Liver (tissue), 9 donors: ENCODE measurements around the gene DPYD. TPM values are rescaled to one million over a fixed set of nuclear protein-coding genes. Genes with fewer than 3 reads are reported as not detected.

Experiments used
- DNase-seq: peaks from one replicate; pipeline ENCODE4 v3.0.0-alpha.2; 2017; ENCODE audit warnings: low spot score
- H3K27ac ChIP-seq, 2 donors: one replicate each; pipeline ENCODE4 v1.7.0; 2013; ENCODE audit warnings: inconsistent platforms in 2 of 2, low read length in 2 of 2, control low read depth in 1 of 2, low read depth in 1 of 2, mild to moderate bottlenecking in 1 of 2
- H3K27me3 ChIP-seq, 4 donors: one replicate each; pipeline versions ENCODE4 v1.6.1 to v1.7.0; 2013; ENCODE audit warnings: low read length in 3 of 4, inconsistent platforms in 1 of 4, mild to moderate bottlenecking in 1 of 4, moderate library complexity in 1 of 4; ENCODE audit not compliant: control insufficient read depth in 4 of 4, insufficient read depth in 4 of 4
- H3K36me3 ChIP-seq, 4 donors: one replicate each; pipeline versions ENCODE4 v1.6.1 to v1.7.0; 2013; ENCODE audit warnings: low read length in 3 of 4, mild to moderate bottlenecking in 3 of 4, low read depth in 1 of 4, moderate library complexity in 1 of 4; ENCODE audit not compliant: control insufficient read depth in 4 of 4, insufficient read depth in 3 of 4
- H3K4me1 ChIP-seq, 4 donors: one replicate each; pipeline versions ENCODE4 v1.6.1 to v1.7.0; 2013; ENCODE audit warnings: low read length in 3 of 4, mild to moderate bottlenecking in 3 of 4, moderate library complexity in 1 of 4; ENCODE audit not compliant: control insufficient read depth in 4 of 4, insufficient read depth in 4 of 4
- H3K4me3 ChIP-seq, 3 donors: one replicate each; pipeline versions ENCODE4 v1.6.1 to v1.7.0; 2013; ENCODE audit warnings: low read length in 3 of 3, control low read depth in 1 of 3, low read depth in 1 of 3, mild to moderate bottlenecking in 1 of 3
- H3K9ac ChIP-seq, 2 donors: one replicate each; pipeline ENCODE4 v1.7.0; 2013; ENCODE audit warnings: low read length in 2 of 2, mild to moderate bottlenecking in 2 of 2, moderate library complexity in 2 of 2, control low read depth in 1 of 2, low read depth in 1 of 2
- H3K9me3 ChIP-seq, 4 donors: one replicate each; pipeline versions ENCODE4 v1.6.1 to v1.7.0; 2013; ENCODE audit warnings: low read length in 3 of 4; ENCODE audit not compliant: control insufficient read depth in 4 of 4
- EGR1 ChIP-seq, 2 donors: IDR thresholded peaks; 2 replicates each; pipeline ENCODE4 v1.6.1; 2016 to 2018; ENCODE audit warnings: antibody characterized with exemption in 2 of 2, low read depth in 2 of 2
- FOXA1 ChIP-seq: IDR thresholded peaks from 2 replicates; pipeline ENCODE4 v1.6.1; 2016; ENCODE audit warnings: antibody characterized with exemption
- FOXA2 ChIP-seq: IDR thresholded peaks from 2 replicates; pipeline ENCODE4 v1.6.1; 2016; ENCODE audit warnings: antibody characterized with exemption
- GABPA ChIP-seq, 2 donors: IDR thresholded peaks in 1 of 2; conservative IDR thresholded peaks in 1 of 2; 2 replicates each; pipeline ENCODE4 v1.6.1; 2016; ENCODE audit warnings: antibody characterized with exemption in 2 of 2, mild to moderate bottlenecking in 1 of 2, moderate library complexity in 1 of 2
- HNF4A ChIP-seq, 2 donors: conservative IDR thresholded peaks; 2 replicates each; pipeline ENCODE4 v1.6.1; 2016; ENCODE audit warnings: antibody characterized with exemption in 2 of 2, mild to moderate bottlenecking in 2 of 2
- HNF4G ChIP-seq: IDR thresholded peaks from 2 replicates; pipeline ENCODE4 v1.6.1; 2016; ENCODE audit warnings: antibody characterized with exemption
- JUND ChIP-seq, 2 donors: IDR thresholded peaks; 2 replicates each; pipeline ENCODE4 v1.6.1; 2016; ENCODE audit warnings: antibody characterized with exemption in 2 of 2
- NR2F2 ChIP-seq: IDR thresholded peaks from 2 replicates; pipeline ENCODE4 v1.6.1; 2016; ENCODE audit warnings: antibody characterized with exemption
- RAD21 ChIP-seq, 2 donors: IDR thresholded peaks; 2 replicates each; pipeline ENCODE4 v1.6.1; 2016; ENCODE audit warnings: antibody characterized with exemption in 2 of 2, mild to moderate bottlenecking in 2 of 2
- RXRA ChIP-seq, 2 donors: IDR thresholded peaks; 2 replicates each; pipeline ENCODE4 v1.6.1; 2017 to 2018; ENCODE audit warnings: antibody characterized with exemption in 2 of 2, mild to moderate bottlenecking in 1 of 2
- SP1 ChIP-seq: IDR thresholded peaks from 2 replicates; pipeline ENCODE4 v1.6.1; 2018; ENCODE audit warnings: antibody characterized with exemption, mild to moderate bottlenecking
- TAF1 ChIP-seq: conservative IDR thresholded peaks from 2 replicates; pipeline ENCODE4 v1.6.1; 2016; ENCODE audit warnings: antibody characterized with exemption, mild to moderate bottlenecking
- YY1 ChIP-seq: IDR thresholded peaks from 2 replicates; pipeline ENCODE4 v1.6.1; 2016; ENCODE audit warnings: antibody characterized with exemption, mild to moderate bottlenecking
- WGBS: extraction: QIAGEN DNeasy Blood & Tissue Kit; methylation state at CpG from one replicate; pipeline ENCODE4 v1.1.7; 2013; 5-methylcytosine and 5-hydroxymethylcytosine counted together
- polyA plus RNA-seq, 2 donors: library from polyadenylated mRNA; stranded (reverse) in 1 of 2; unstranded in 1 of 2; fragments of 200-250 nt in 1 of 2; fragments of >200 nt in 1 of 2; fragmentation: Nextera tagmentation in 1 of 2; extraction: Ambion mirVana in 1 of 2; gene quantifications; one replicate each; pipeline versions ENCODE4 v1.2.1 to v1.2.3, GENCODE V29; 2013 to 2015
- total RNA-seq, 2 donors: library from RNA; depleted of rRNA; stranded (reverse); fragments of >200 nt; gene quantifications; one replicate each; pipeline ENCODE4 v1.2.3, GENCODE V29; 2014
- TF ChIP-seq, protein P1 (sequence below): IDR thresholded peaks from 2 replicates; pipeline ENCODE4 v1.6.1; 2016; ENCODE audit warnings: antibody characterized with exemption
- TF ChIP-seq, protein P2 (sequence below): fragments of 150-350 bp; IDR thresholded peaks from 2 replicates; pipeline ENCODE4 v1.5.1; 2017; ENCODE audit warnings: improper control_type of control experiment, low read depth, low read length; ENCODE audit not compliant: missing input control
- TF ChIP-seq, protein P3 (sequence below): IDR thresholded peaks from 2 replicates; pipeline ENCODE4 v1.6.1; 2016; ENCODE audit warnings: antibody characterized with exemption
- TF ChIP-seq, protein P4 (sequence below): IDR thresholded peaks from 2 replicates; pipeline ENCODE4 v1.6.1; 2016; ENCODE audit warnings: antibody characterized with exemption, mild to moderate bottlenecking
- TF ChIP-seq, protein P5 (sequence below): IDR thresholded peaks from 2 replicates; pipeline ENCODE4 v1.6.1; 2016; ENCODE audit warnings: antibody characterized with exemption
- donor health status: healthy.
- donor health status: healthy.
- donor health status: healthy.
- donor health status: healthy.
- donor health status: healthy.

DPYD gene
- total and polyA plus RNA-seq, 4 donors = 16.2 to 142 (median 47.0) TPM

DNA sequence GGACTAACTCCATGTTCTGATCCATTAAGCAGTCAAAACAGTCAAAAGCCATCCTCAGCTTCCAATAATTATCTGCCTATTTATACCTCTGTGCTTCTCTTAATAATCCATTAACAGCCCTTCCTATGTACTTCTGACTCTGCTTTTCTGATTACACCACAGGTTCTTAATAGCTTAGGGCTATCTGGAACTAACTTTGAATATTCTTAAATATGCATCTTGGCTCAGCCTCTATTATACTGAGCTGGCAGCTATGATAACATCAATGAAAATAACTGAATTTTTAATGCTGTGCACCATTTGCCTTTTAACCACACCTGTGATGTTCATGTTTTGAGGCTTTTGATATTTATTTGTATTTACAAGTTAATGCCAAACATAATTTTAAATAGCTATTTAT lies 175.9 kb downstream of the DPYD start:
- H3K27ac ChIP-seq = no peak overlapping the region
- no peaks in the 10 kb centered on the region for H3K4me1 ChIP-seq
- H3K9ac ChIP-seq = no peak overlapping the region
- H3K36me3 ChIP-seq = peaks cover 0 to 3% (median 0%) of the 10 kb centered on the region in 4 donors
- H3K4me3 ChIP-seq = no peak overlapping the region
- DNase-seq = no peak
- H3K9me3 ChIP-seq = no peaks in the 10 kb centered on the region
- no peaks in the 10 kb centered on the region for H3K27me3 ChIP-seq
- no peak for TF ChIP-seq TAF1
- TF ChIP-seq HNF4A (conservative IDR thresholded peaks at IDR 0.05) = no peak

DNA sequence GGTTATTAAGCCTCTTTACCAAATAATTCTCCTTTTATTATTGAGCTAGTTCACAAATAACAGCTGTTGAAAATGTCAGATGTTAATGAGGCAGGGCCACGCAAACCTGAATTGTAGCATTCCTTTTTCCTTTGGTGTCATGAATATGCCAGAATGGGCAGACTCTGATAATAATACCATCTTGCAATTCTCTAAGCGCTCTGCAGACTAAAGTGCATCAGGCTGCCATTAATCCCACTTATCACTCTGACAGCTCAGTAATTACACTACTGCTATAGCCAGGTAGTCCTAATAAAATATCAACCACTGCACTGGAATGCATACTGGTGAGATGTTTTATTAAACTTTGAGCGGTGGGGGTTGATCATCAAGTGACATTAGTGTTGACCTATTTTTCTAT lies 177.7 kb downstream of the DPYD start:
- WGBS = 95% methylated on average over 3 of the region's 3 CpGs
- Histone ChIP-seq H3K9me3 (no peaks in the 10 kb centered on the region), H3K27me3 (no peaks in the 10 kb centered on the region)

More for the DNA sequence above, 177.7 kb downstream of the DPYD start:
- peaks cover 0 to 8% (median 0%) of the 10 kb centered on the region in 4 donors for H3K36me3 ChIP-seq
- no peak overlapping the region for H3K9ac ChIP-seq
- H3K27ac ChIP-seq = no peak overlapping the region
- TF ChIP-seq EGR1 (IDR thresholded peaks at IDR 0.05; ENCODE audit: low read depth in 2 of 2) (no peak), NR2F2 (no peak), YY1 (no peak), GABPA (IDR thresholded peaks at IDR 0.05 in 1 of 2, conservative IDR thresholded peaks at IDR 0.05 in 1 of 2) (no peak), JUND (IDR thresholded peaks at IDR 0.05) (no peak), FOXA1 (no peak), RXRA (IDR thresholded peaks at IDR 0.05) (no peak), SP1 (no peak), TAF1 (no peak), HNF4A (conservative IDR thresholded peaks at IDR 0.05) (no peak), HNF4G (no peak), FOXA2 (no peak), RAD21 (IDR thresholded peaks at IDR 0.05) (no peak)
- TF ChIP-seq, protein P1, sequence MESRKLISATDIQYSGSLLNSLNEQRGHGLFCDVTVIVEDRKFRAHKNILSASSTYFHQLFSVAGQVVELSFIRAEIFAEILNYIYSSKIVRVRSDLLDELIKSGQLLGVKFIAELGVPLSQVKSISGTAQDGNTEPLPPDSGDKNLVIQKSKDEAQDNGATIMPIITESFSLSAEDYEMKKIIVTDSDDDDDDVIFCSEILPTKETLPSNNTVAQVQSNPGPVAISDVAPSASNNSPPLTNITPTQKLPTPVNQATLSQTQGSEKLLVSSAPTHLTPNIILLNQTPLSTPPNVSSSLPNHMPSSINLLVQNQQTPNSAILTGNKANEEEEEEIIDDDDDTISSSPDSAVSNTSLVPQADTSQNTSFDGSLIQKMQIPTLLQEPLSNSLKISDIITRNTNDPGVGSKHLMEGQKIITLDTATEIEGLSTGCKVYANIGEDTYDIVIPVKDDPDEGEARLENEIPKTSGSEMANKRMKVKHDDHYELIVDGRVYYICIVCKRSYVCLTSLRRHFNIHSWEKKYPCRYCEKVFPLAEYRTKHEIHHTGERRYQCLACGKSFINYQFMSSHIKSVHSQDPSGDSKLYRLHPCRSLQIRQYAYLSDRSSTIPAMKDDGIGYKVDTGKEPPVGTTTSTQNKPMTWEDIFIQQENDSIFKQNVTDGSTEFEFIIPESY = no peak
- TF ChIP-seq, protein P2, sequence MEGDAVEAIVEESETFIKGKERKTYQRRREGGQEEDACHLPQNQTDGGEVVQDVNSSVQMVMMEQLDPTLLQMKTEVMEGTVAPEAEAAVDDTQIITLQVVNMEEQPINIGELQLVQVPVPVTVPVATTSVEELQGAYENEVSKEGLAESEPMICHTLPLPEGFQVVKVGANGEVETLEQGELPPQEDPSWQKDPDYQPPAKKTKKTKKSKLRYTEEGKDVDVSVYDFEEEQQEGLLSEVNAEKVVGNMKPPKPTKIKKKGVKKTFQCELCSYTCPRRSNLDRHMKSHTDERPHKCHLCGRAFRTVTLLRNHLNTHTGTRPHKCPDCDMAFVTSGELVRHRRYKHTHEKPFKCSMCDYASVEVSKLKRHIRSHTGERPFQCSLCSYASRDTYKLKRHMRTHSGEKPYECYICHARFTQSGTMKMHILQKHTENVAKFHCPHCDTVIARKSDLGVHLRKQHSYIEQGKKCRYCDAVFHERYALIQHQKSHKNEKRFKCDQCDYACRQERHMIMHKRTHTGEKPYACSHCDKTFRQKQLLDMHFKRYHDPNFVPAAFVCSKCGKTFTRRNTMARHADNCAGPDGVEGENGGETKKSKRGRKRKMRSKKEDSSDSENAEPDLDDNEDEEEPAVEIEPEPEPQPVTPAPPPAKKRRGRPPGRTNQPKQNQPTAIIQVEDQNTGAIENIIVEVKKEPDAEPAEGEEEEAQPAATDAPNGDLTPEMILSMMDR = no peak
- TF ChIP-seq, protein P3, sequence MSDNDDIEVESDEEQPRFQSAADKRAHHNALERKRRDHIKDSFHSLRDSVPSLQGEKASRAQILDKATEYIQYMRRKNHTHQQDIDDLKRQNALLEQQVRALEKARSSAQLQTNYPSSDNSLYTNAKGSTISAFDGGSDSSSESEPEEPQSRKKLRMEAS = no peak
- TF ChIP-seq, protein P4, sequence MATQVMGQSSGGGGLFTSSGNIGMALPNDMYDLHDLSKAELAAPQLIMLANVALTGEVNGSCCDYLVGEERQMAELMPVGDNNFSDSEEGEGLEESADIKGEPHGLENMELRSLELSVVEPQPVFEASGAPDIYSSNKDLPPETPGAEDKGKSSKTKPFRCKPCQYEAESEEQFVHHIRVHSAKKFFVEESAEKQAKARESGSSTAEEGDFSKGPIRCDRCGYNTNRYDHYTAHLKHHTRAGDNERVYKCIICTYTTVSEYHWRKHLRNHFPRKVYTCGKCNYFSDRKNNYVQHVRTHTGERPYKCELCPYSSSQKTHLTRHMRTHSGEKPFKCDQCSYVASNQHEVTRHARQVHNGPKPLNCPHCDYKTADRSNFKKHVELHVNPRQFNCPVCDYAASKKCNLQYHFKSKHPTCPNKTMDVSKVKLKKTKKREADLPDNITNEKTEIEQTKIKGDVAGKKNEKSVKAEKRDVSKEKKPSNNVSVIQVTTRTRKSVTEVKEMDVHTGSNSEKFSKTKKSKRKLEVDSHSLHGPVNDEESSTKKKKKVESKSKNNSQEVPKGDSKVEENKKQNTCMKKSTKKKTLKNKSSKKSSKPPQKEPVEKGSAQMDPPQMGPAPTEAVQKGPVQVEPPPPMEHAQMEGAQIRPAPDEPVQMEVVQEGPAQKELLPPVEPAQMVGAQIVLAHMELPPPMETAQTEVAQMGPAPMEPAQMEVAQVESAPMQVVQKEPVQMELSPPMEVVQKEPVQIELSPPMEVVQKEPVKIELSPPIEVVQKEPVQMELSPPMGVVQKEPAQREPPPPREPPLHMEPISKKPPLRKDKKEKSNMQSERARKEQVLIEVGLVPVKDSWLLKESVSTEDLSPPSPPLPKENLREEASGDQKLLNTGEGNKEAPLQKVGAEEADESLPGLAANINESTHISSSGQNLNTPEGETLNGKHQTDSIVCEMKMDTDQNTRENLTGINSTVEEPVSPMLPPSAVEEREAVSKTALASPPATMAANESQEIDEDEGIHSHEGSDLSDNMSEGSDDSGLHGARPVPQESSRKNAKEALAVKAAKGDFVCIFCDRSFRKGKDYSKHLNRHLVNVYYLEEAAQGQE = no peak
- TF ChIP-seq, protein P5, sequence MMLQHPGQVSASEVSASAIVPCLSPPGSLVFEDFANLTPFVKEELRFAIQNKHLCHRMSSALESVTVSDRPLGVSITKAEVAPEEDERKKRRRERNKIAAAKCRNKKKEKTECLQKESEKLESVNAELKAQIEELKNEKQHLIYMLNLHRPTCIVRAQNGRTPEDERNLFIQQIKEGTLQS = no peak
- DNase-seq = no peak
- no peaks in the 10 kb centered on the region for H3K4me1 ChIP-seq
- H3K4me3 ChIP-seq = no peak overlapping the region
